Measurements from ENCODE around the gene DESI1. TPM values are rescaled to one million over a fixed set of nuclear protein-coding genes. Genes with fewer than 3 reads are reported as not detected.

Gene DESI1
- total RNA-seq, 1 experiment from 2014 or later, result 30.2 TPM

DNA sequence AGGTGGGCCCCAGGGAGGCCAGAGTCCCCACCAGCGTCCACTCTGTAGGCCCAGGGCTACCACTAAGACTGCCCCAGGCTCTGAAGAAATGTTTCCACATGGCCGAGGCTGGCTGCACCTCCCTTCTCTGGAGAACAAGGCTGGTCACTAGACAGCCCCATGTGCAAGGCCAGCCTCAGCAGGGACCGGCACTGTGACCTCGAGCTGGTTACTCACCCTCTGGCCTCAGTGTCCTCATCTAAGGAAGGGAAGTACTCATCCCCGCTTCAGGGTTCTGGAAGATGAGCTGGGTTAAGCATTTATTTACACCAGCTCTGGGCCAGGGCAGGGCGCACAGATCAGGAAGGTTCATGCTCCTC, 40.9 kb downstream of the DESI1 start:
- Histone ChIP-seq H2BK5ac (ENCODE audit: insufficient read length, low read length) (no peak overlapping the region), H3K23ac (ENCODE audit: insufficient read length, low read depth, low read length) (no peak overlapping the region), H4K8ac (replicated peaks; ENCODE audit: insufficient read length, low read depth, low read length) (no peak overlapping the region), H3K18ac (ENCODE audit: insufficient read length, low read depth, low read length) (no peak overlapping the region), H2BK20ac (ENCODE audit: low read depth, low read length, poor library complexity, severe bottlenecking) (no peak overlapping the region), H3K23me2 (ENCODE audit: insufficient read length, low read depth, low read length, poor library complexity, severe bottlenecking) (no peaks in the 10 kb centered on the region), H3K27ac (ENCODE audit: insufficient read length, low read depth, low read length) (no peak overlapping the region), H3K79me1 (ENCODE audit: insufficient read depth, low read depth, low read length, poor library complexity, severe bottlenecking) (no peaks in the 10 kb centered on the region), H2AK5ac (ENCODE audit: insufficient read length, low read length) (no peak overlapping the region), H3K27me3 (ENCODE audit: insufficient read depth, low read length) (no peaks in the 10 kb centered on the region), H2BK12ac (ENCODE audit: insufficient read length, low read depth, low read length) (no peak overlapping the region), H4K5ac (ENCODE audit: insufficient read length, low read depth, low read length) (no peak overlapping the region), H3K9me3 (ENCODE audit: control insufficient read depth, low read depth, low read length) (no peaks in the 10 kb centered on the region), H3T11ph (ENCODE audit: low read length) (no peak overlapping the region), H3K56ac (ENCODE audit: insufficient read length, low read depth, low read length) (no peak overlapping the region), H2AFZ (ENCODE audit: low read length) (no peak overlapping the region), H3K4me1 (ENCODE audit: insufficient read depth, low read length) (0 out of 2 replicates have a peak, but pooled peaks cover 2% of the 10 kb centered on the region), H3K4ac (ENCODE audit: low read depth, low read length) (no peak overlapping the region), H4K20me1 (ENCODE audit: control insufficient read depth, insufficient read depth, insufficient read length) (no peaks in the 10 kb centered on the region), H4K91ac (ENCODE audit: insufficient read length, low read depth, low read length) (no peak overlapping the region), H3K79me2 (ENCODE audit: insufficient read depth, low read length) (no peaks in the 10 kb centered on the region), H2BK15ac (ENCODE audit: low read depth, low read length) (no peak overlapping the region), H3K14ac (ENCODE audit: insufficient read depth, low read length) (no peak overlapping the region), H2BK120ac (ENCODE audit: low read depth, low read length, poor library complexity, severe bottlenecking) (no peak overlapping the region), H3K4me2 (ENCODE audit: insufficient read depth, insufficient read length, low read length) (no peak overlapping the region), H3K9ac (ENCODE audit: extremely low read depth, insufficient read length, low read length) (no peak overlapping the region)
- Mint-ChIP-seq H3K27me3 (ENCODE audit: low read depth) (peaks cover 2% of the 10 kb centered on the region; the same call in 1 of the 2 replicates), H3K36me3 (ENCODE audit: insufficient read depth in 1 of 3, low read depth in 3 of 3) (peaks cover 4 to 25% (median 4%) of the 10 kb centered on the region in 3 experiments; a peak in 5 of 7 replicates), H3K27ac (no peak overlapping the region), H3K9me3 (no peaks in the 10 kb centered on the region), H3K4me1 (peaks cover 0 to 8% of the 10 kb centered on the region in 2 experiments; a peak in 2 of 4 replicates), H3K4me3 (no peak overlapping the region)
- no CpG with 5 or more reads among the region's 6 CpGs for WGBS (ENCODE audit: extremely low coverage, insufficient read length, low lambda C conversion rate)
- no peak for TF ChIP-seq CTCF (conservative IDR thresholded peaks at IDR 0.05)
- DNase-seq, result no peak

Data from H9 (cell line).